ENCODE data around the gene CLDN7.

DNA sequence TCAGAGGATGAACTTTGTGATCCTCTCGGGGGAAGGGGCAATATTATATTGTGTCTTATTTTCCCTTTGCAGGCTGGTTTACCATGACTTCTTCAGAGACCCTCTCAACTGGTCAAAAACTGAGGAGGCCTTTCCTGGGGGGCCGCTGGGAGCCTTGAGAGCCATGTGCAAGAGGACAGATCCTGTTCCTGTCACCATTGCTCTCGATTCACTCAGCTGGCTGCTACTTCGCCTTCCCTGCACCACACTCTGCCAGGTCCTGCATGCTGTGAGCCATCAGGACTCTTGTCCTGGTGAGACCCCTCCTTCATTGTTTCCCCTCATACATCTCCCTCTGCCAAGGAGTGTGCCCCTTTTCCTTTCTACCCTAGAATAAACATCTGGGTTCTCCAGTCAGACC is 7.8 kb downstream of the CLDN7 start:
- TF ChIP-seq YY1 (IDR thresholded peaks at IDR 0.05; ENCODE audit: insufficient read depth, insufficient read length): no peak
- no peak for TF ChIP-seq ZNF274 (IDR thresholded peaks at IDR 0.05; ENCODE audit: low read depth, low read length)
